ENCODE measurements around the gene PCNP.

DNA sequence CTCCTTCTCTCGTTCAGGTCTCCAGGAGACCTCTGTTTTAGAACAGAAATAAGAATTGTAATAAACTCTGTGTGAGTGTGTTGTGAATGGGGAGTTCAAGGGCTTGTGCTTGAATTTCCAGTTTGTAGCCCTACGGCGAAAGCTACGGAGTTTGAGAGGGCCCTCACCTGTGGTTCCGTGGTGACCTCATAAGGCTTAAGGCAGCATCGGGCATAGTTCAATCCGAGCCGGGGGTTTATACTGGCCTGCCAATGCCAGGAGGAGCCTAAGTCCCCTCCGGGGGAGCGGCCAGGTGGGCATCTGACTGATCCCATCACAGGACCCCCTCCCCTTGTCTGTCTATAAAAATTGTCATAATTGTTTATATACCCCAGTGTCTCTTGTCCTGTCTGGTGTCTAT lies 59.2 kb downstream of the PCNP start:
- TF ChIP-seq POLR2AphosphoS5 (IDR thresholded peaks at IDR 0.05; ENCODE audit: insufficient read depth, low read depth, low read length) (no peak), POLR2A (IDR thresholded peaks at IDR 0.05; ENCODE audit: low read depth, low read length) (no peak), MYC (IDR thresholded peaks at IDR 0.05; ENCODE audit: low read depth, low read length) (no peak)
- TF ChIP-seq, protein P1, sequence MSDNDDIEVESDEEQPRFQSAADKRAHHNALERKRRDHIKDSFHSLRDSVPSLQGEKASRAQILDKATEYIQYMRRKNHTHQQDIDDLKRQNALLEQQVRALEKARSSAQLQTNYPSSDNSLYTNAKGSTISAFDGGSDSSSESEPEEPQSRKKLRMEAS (IDR thresholded peaks at IDR 0.05; ENCODE audit: insufficient read depth, insufficient read length): no peak
- TF ChIP-seq, protein P2, sequence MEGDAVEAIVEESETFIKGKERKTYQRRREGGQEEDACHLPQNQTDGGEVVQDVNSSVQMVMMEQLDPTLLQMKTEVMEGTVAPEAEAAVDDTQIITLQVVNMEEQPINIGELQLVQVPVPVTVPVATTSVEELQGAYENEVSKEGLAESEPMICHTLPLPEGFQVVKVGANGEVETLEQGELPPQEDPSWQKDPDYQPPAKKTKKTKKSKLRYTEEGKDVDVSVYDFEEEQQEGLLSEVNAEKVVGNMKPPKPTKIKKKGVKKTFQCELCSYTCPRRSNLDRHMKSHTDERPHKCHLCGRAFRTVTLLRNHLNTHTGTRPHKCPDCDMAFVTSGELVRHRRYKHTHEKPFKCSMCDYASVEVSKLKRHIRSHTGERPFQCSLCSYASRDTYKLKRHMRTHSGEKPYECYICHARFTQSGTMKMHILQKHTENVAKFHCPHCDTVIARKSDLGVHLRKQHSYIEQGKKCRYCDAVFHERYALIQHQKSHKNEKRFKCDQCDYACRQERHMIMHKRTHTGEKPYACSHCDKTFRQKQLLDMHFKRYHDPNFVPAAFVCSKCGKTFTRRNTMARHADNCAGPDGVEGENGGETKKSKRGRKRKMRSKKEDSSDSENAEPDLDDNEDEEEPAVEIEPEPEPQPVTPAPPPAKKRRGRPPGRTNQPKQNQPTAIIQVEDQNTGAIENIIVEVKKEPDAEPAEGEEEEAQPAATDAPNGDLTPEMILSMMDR (IDR thresholded peaks at IDR 0.05; ENCODE audit: extremely low read depth in 1 of 2, insufficient read depth in 1 of 2, low read depth in 1 of 2, low read length in 2 of 2): no peak
